Neutrophil (primary cell): ENCODE measurements around the gene FBXO9.

Source experiments
- H3K27ac ChIP-seq: fragments of 200-600 bp; sonication (generic); 2 replicates; pipeline ENCODE4 v1.5.1; 2016; ENCODE audit warnings: mild to moderate bottlenecking, moderate library complexity
- H3K27me3 ChIP-seq: fragments of 200-600 bp; sonication (generic); 2 replicates; pipeline ENCODE4 v1.6.0; 2016; ENCODE audit warnings: mild to moderate bottlenecking
- H3K36me3 ChIP-seq: fragments of 200-600 bp; sonication (generic); 2 replicates; pipeline ENCODE4 v1.5.1; 2017
- H3K4me1 ChIP-seq, 2 experiments: fragments of 200-600 bp in 1 of 2; sonication (generic) in 1 of 2; 1 replicate in 1 of 2; 2 replicates in 1 of 2; pipeline versions ENCODE4 v1.5.1 to v1.6.1; 2013 to 2016; ENCODE audit warnings: low read depth in 1 of 2, low read length in 1 of 2, mild to moderate bottlenecking in 1 of 2, moderate library complexity in 1 of 2; ENCODE audit not compliant: control insufficient read depth in 1 of 2, insufficient read depth in 1 of 2
- H3K4me3 ChIP-seq, 2 experiments: fragments of 200-600 bp in 1 of 2; sonication (generic) in 1 of 2; 1 replicate in 1 of 2; 2 replicates in 1 of 2; pipeline ENCODE4 v1.5.1; 2013 to 2016; ENCODE audit warnings: low read depth in 1 of 2, low read length in 1 of 2, mild to moderate bottlenecking in 1 of 2, moderate library complexity in 1 of 2
- H3K9me3 ChIP-seq: fragments of 200-600 bp; sonication (generic); 2 replicates; pipeline ENCODE4 v1.5.1; 2016
- CTCF ChIP-seq: fragments of 200-600 bp; sonication (generic); IDR thresholded peaks from 2 replicates; pipeline ENCODE4 v1.5.1; 2016; ENCODE audit warnings: antibody characterized with exemption

Gene FBXO9

GRCh38 chr6:53041356-53041755, 23.8 kb upstream of the FBXO9 start:
- Histone ChIP-seq H3K4me1 (no peaks in the 10 kb centered on the region), H3K27me3 (no peaks in the 10 kb centered on the region), H3K9me3 (no peaks in the 10 kb centered on the region), H3K27ac (no peak overlapping the region), H3K36me3 (peaks cover 47% of the 10 kb centered on the region), H3K4me3 (no peak overlapping the region)
- TF ChIP-seq CTCF = no peak

- Histone ChIP-seq H3K36me3 (peaks cover 42% of the 10 kb centered on the region), H3K27ac (no peak overlapping the region), H3K9me3 (no peaks in the 10 kb centered on the region), H3K27me3 (no peaks in the 10 kb centered on the region), H3K4me1 (no peaks in the 10 kb centered on the region), H3K4me3 (no peak overlapping the region)
- no peak for TF ChIP-seq CTCF
Observed at GRCh38 chr6:53042112-53042511, 23.1 kb upstream of the FBXO9 start.

GRCh38 chr6:53043581-53043980, 21.6 kb upstream of the FBXO9 start:
- H3K27me3 ChIP-seq = no peaks in the 10 kb centered on the region
- peaks cover 36% of the 10 kb centered on the region for H3K36me3 ChIP-seq
- no peak overlapping the region for H3K4me3 ChIP-seq
- no peaks in the 10 kb centered on the region for H3K9me3 ChIP-seq
- H3K4me1 ChIP-seq = no peaks in the 10 kb centered on the region
- H3K27ac ChIP-seq = no peak overlapping the region
- TF ChIP-seq CTCF = no peak

- Histone ChIP-seq H3K4me3 (no peak overlapping the region), H3K27me3 (no peaks in the 10 kb centered on the region), H3K9me3 (no peaks in the 10 kb centered on the region), H3K4me1 (no peaks in the 10 kb centered on the region), H3K36me3 (peaks cover 32% of the 10 kb centered on the region), H3K27ac (no peak overlapping the region)
- no peak for TF ChIP-seq CTCF
Observed at GRCh38 chr6:53044071-53044470, 21.1 kb upstream of the FBXO9 start.

GRCh38 chr6:53044572-53044971, 20.6 kb upstream of the FBXO9 start:
- TF ChIP-seq CTCF = no peak
- no peaks in the 10 kb centered on the region for H3K9me3 ChIP-seq
- H3K27me3 ChIP-seq = no peaks in the 10 kb centered on the region
- H3K4me1 ChIP-seq = no peaks in the 10 kb centered on the region
- peaks cover 27% of the 10 kb centered on the region for H3K36me3 ChIP-seq
- no peak overlapping the region for H3K27ac ChIP-seq
- H3K4me3 ChIP-seq = no peak overlapping the region
